ENCODE data around the gene TRERF1.
"Not testable (repeated sequence)": the region's sequence is repeated elsewhere in the genome, so short reads cannot be mapped to it uniquely, and the experiment has no call there.

The TRERF1 gene

GRCh38 chr6:42450477-42451332 lies 1.0 kb downstream of the TRERF1 start:
- no peak for DNase-seq (ENCODE audit: low read depth)

GRCh38 chr6:42449917-42450476 lies 1.7 kb downstream of the TRERF1 start:
- DNase-seq (ENCODE audit: low read depth) = no peak

GRCh38 chr6:42448927-42449659 lies 2.6 kb downstream of the TRERF1 start:
- no peak for DNase-seq (ENCODE audit: low read depth)

- DNase-seq (ENCODE audit: low read depth) = no peak
Measured at GRCh38 chr6:42448391-42448790, 3.3 kb downstream of the TRERF1 start.

- no peak for DNase-seq (ENCODE audit: low read depth)
Measured at GRCh38 chr6:42446996-42447395, 4.7 kb downstream of the TRERF1 start.

GRCh38 chr6:42446370-42446769 lies 5.4 kb downstream of the TRERF1 start:
- no peak for DNase-seq (ENCODE audit: low read depth)

GRCh38 chr6:42445955-42446354 lies 5.8 kb downstream of the TRERF1 start:
- DNase-seq (ENCODE audit: low read depth) = not testable (repeated sequence)

- DNase-seq (ENCODE audit: low read depth) = no peak
Measured at GRCh38 chr6:42443312-42444060, 8.2 kb downstream of the TRERF1 start.

- DNase-seq (ENCODE audit: low read depth) = no peak
Measured at GRCh38 chr6:42441697-42442081, 10.0 kb downstream of the TRERF1 start.

- no peak for DNase-seq (ENCODE audit: low read depth)
Measured at GRCh38 chr6:42440778-42441696, 10.7 kb downstream of the TRERF1 start.

GRCh38 chr6:42440027-42440426 lies 11.7 kb downstream of the TRERF1 start:
- DNase-seq (ENCODE audit: low read depth) = no peak

GRCh38 chr6:42436825-42437224 lies 14.9 kb downstream of the TRERF1 start:
- no peak for DNase-seq (ENCODE audit: low read depth)

- DNase-seq (ENCODE audit: low read depth) = no peak
Measured at GRCh38 chr6:42434237-42434636, 17.5 kb downstream of the TRERF1 start.

GRCh38 chr6:42433409-42433808 lies 18.3 kb downstream of the TRERF1 start:
- DNase-seq (ENCODE audit: low read depth) = no peak

- no peak for DNase-seq (ENCODE audit: low read depth)
Measured at GRCh38 chr6:42431877-42432276, 19.8 kb downstream of the TRERF1 start.

GRCh38 chr6:42431356-42431755 lies 20.4 kb downstream of the TRERF1 start:
- DNase-seq (ENCODE audit: low read depth) = no peak

GRCh38 chr6:42429836-42430235 lies 21.9 kb downstream of the TRERF1 start:
- DNase-seq (ENCODE audit: low read depth) = no peak

GRCh38 chr6:42429042-42429585 lies 22.6 kb downstream of the TRERF1 start:
- DNase-seq (ENCODE audit: low read depth) = no peak

GRCh38 chr6:42428326-42429041 lies 23.2 kb downstream of the TRERF1 start:
- peak; percentile 51 for DNase-seq (ENCODE audit: low read depth)

GRCh38 chr6:42427871-42428270 lies 23.9 kb downstream of the TRERF1 start:
- DNase-seq (ENCODE audit: low read depth) = no peak
